ENCODE measurements around the gene ARHGAP15.

The ARHGAP15 gene

GRCh38 chr2:143121079-143121478, 8.1 kb upstream of the ARHGAP15 start:
- Histone ChIP-seq H3K36me3 (ENCODE audit: insufficient read depth, low read length) (no peaks in the 10 kb centered on the region), H3K27ac (ENCODE audit: low read depth, low read length, poor library complexity, severe bottlenecking) (no peak overlapping the region), H3F3A (ENCODE audit: insufficient read depth, low read length) (no peaks in the 10 kb centered on the region; the same call in 1 of the 2 replicates), H3K4me2 (ENCODE audit: low read length) (no peak overlapping the region), H3K4me3 (ENCODE audit: low read depth, low read length, poor library complexity, severe bottlenecking) (no peak overlapping the region), H2AFZ (ENCODE audit: low read length) (0 out of 2 replicates have a peak overlapping the region, but pooled peaks have one; percentile 3), H3K9me2 (ENCODE audit: low read depth, low read length) (no peaks in the 10 kb centered on the region), H3K4me1 (ENCODE audit: insufficient read depth, low read length, severe bottlenecking) (peaks cover 9% of the 10 kb centered on the region), H3K9me3 (ENCODE audit: low read length) (no peaks in the 10 kb centered on the region), H3K9ac (ENCODE audit: low read length) (no peak overlapping the region), H3K27me3 (ENCODE audit: insufficient read depth, low read length) (no peaks in the 10 kb centered on the region), H4K20me1 (ENCODE audit: insufficient read depth, low read length) (no peaks in the 10 kb centered on the region), H3K79me2 (ENCODE audit: insufficient read depth, low read length) (no peaks in the 10 kb centered on the region)
- TF ChIP-seq EZH2 (IDR thresholded peaks at IDR 0.05; ENCODE audit: borderline replicate concordance, low read length), result no peak
- TF ChIP-seq CTCF (IDR thresholded peaks at IDR 0.05; ENCODE audit: low read length), result no peak

GRCh38 chr2:143121957-143122356, 7.3 kb upstream of the ARHGAP15 start:
- H3K9me3 ChIP-seq (ENCODE audit: low read length), result no peaks in the 10 kb centered on the region
- H3K27ac ChIP-seq (ENCODE audit: low read depth, low read length, poor library complexity, severe bottlenecking), result no peak overlapping the region
- H3K79me2 ChIP-seq (ENCODE audit: insufficient read depth, low read length), result no peaks in the 10 kb centered on the region
- H3K9ac ChIP-seq (ENCODE audit: low read length), result no peak overlapping the region
- no peak overlapping the region for H3K4me2 ChIP-seq (ENCODE audit: low read length)
- TF ChIP-seq EZH2 (IDR thresholded peaks at IDR 0.05; ENCODE audit: borderline replicate concordance, low read length) (no peak), CTCF (IDR thresholded peaks at IDR 0.05; ENCODE audit: low read length) (no peak)
- no peaks in the 10 kb centered on the region for H3K36me3 ChIP-seq (ENCODE audit: insufficient read depth, low read length)
- no peaks in the 10 kb centered on the region for H3K27me3 ChIP-seq (ENCODE audit: insufficient read depth, low read length)
- peaks cover 9% of the 10 kb centered on the region for H3K4me1 ChIP-seq (ENCODE audit: insufficient read depth, low read length, severe bottlenecking)
- no peaks in the 10 kb centered on the region; the same call in 1 of the 2 replicates for H3F3A ChIP-seq (ENCODE audit: insufficient read depth, low read length)
- H2AFZ ChIP-seq (ENCODE audit: low read length), result no peak overlapping the region
- no peaks in the 10 kb centered on the region for H3K9me2 ChIP-seq (ENCODE audit: low read depth, low read length)
- no peaks in the 10 kb centered on the region for H4K20me1 ChIP-seq (ENCODE audit: insufficient read depth, low read length)
- no peak overlapping the region for H3K4me3 ChIP-seq (ENCODE audit: low read depth, low read length, poor library complexity, severe bottlenecking)

GRCh38 chr2:143123911-143124310, 5.3 kb upstream of the ARHGAP15 start:
- Histone ChIP-seq H3K79me2 (ENCODE audit: insufficient read depth, low read length) (no peaks in the 10 kb centered on the region), H3K9me3 (ENCODE audit: low read length) (no peaks in the 10 kb centered on the region), H2AFZ (ENCODE audit: low read length) (no peak overlapping the region), H3K9me2 (ENCODE audit: low read depth, low read length) (no peaks in the 10 kb centered on the region), H4K20me1 (ENCODE audit: insufficient read depth, low read length) (no peaks in the 10 kb centered on the region), H3K27me3 (ENCODE audit: insufficient read depth, low read length) (no peaks in the 10 kb centered on the region), H3K9ac (ENCODE audit: low read length) (no peak overlapping the region), H3K27ac (ENCODE audit: low read depth, low read length, poor library complexity, severe bottlenecking) (no peak overlapping the region), H3F3A (ENCODE audit: insufficient read depth, low read length) (no peaks in the 10 kb centered on the region; the same call in 1 of the 2 replicates), H3K4me3 (ENCODE audit: low read depth, low read length, poor library complexity, severe bottlenecking) (no peak overlapping the region), H3K4me1 (ENCODE audit: insufficient read depth, low read length, severe bottlenecking) (peaks cover 23% of the 10 kb centered on the region), H3K4me2 (ENCODE audit: low read length) (no peak overlapping the region), H3K36me3 (ENCODE audit: insufficient read depth, low read length) (no peaks in the 10 kb centered on the region)
- no peak for TF ChIP-seq CTCF (IDR thresholded peaks at IDR 0.05; ENCODE audit: low read length)
- no peak for TF ChIP-seq EZH2 (IDR thresholded peaks at IDR 0.05; ENCODE audit: borderline replicate concordance, low read length)
